Gastrocnemius medialis (tissue), 4 donors: ENCODE results near the gene TPRA1. TPM values are rescaled to one million over a fixed set of nuclear protein-coding genes. Genes with fewer than 3 reads are reported as not detected.

Source experiments
- ATAC-seq, 2 donors: fragments of 150-250 bp; one replicate each; pipeline ENCODE4 v1.9.1; 2016
- DNase-seq, 2 donors: peaks; one replicate each; pipeline ENCODE4 v3.0.0-alpha.2; 2019
- H3K27ac ChIP-seq, 4 donors: fragments of 200-600 bp; sonication (generic); 1 replicate in 1 of 4; 2 replicates in 3 of 4; pipeline ENCODE4 v1.5.1; 2016 to 2018; ENCODE audit warnings: mild to moderate bottlenecking in 2 of 4, moderate library complexity in 1 of 4
- H3K27me3 ChIP-seq, 3 donors: fragments of 200-600 bp; sonication (generic) in 2 of 3; 1 replicate in 1 of 3; 2 replicates in 2 of 3; pipeline versions ENCODE4 v1.5.1 to v1.6.0; 2016 to 2019; ENCODE audit warnings: mild to moderate bottlenecking in 1 of 3, moderate library complexity in 1 of 3
- H3K36me3 ChIP-seq, 2 donors: fragments of 200-600 bp; sonication (generic) in 1 of 2; one replicate each; pipeline ENCODE4 v1.5.1; 2017 to 2018
- H3K4me1 ChIP-seq, 2 donors: fragments of 200-600 bp; sonication (generic) in 1 of 2; one replicate each; pipeline ENCODE4 v1.5.1; 2016 to 2017; ENCODE audit warnings: mild to moderate bottlenecking in 2 of 2
- H3K4me3 ChIP-seq, 4 donors: fragments of 200-600 bp; sonication (generic) in 3 of 4; 1 replicate in 1 of 4; 2 replicates in 3 of 4; pipeline ENCODE4 v1.5.1; 2016 to 2019; ENCODE audit warnings: mild to moderate bottlenecking in 2 of 4
- H3K9me3 ChIP-seq, 3 donors: fragments of 200-600 bp; sonication (generic) in 2 of 3; 1 replicate in 1 of 3; 2 replicates in 2 of 3; pipeline ENCODE4 v1.5.1; 2016 to 2019
- POLR2A ChIP-seq, 2 donors: fragments of 450-650 bp; IDR thresholded peaks; one replicate each; pipeline ENCODE4 v1.6.1; 2017; ENCODE audit warnings: antibody characterized with exemption in 2 of 2, mild to moderate bottlenecking in 2 of 2, moderate library complexity in 2 of 2
- in situ Hi-C, 4 donors: fragments of 200-750 bp; cut with MboI; loops; one replicate each; pipeline versions ENCODE4 v1.15.0 to v1.8.0; 2017; ENCODE audit warnings: low sequenced_read_pairs in 4 of 4
- intact Hi-C: fragments of 100-400 bp; cut with DNase I; formaldehyde crosslinking; loops from one replicate; pipeline ENCODE4 v1.15.1; 2023; ENCODE audit warnings: low total_unique reads
- total RNA-seq, 4 donors: library from RNA; depleted of rRNA; stranded (reverse); fragments of >200 nt; gene quantifications; one replicate each; pipeline versions ENCODE4 v1.1.0 to v1.2.3, GENCODE V29; 2016
- TF ChIP-seq, protein P1 (sequence below), 5 experiments: fragments of 450-650 bp in 3 of 5; fragments of 200-600 bp in 2 of 5; sonication (generic) in 2 of 5; IDR thresholded peaks in 4 of 5; conservative IDR thresholded peaks in 1 of 5; 1 replicate in 4 of 5; 2 replicates in 1 of 5; pipeline ENCODE4 v1.5.1; 2016 to 2019; ENCODE audit warnings: antibody characterized with exemption in 5 of 5, mild to moderate bottlenecking in 3 of 5, moderate library complexity in 3 of 5

The TPRA1 gene
- total RNA-seq, 4 donors from 2014 or later, result 29.2 to 42.1 (median 31.1) TPM

DNA sequence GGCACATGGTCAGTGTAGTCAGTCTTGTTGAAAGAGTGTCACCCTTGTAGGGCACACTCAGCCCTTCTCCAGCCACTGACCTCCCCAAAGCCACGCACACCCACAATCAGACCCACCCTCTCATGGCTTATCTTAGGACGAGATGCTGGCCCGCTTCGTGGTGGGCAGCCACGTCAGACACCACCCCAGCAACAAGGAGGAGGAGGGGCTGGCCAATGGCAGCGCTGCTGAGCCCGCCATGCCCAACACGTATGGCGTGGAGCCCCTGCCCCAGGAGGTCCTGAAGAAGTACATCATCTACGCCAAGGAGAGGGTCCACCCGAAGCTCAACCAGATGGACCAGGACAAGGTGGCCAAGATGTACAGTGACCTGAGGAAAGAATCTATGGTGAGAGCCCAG lies 28.4 kb upstream of the TPRA1 start:
- Histone ChIP-seq H3K27me3 (no peaks in the 10 kb centered on the region), H3K27ac (no peak overlapping the region), H3K4me3 (no peak overlapping the region), H3K9me3 (no peaks in the 10 kb centered on the region), H3K36me3 (peaks cover 0 to 19% of the 10 kb centered on the region in 2 donors), H3K4me1 (no peaks in the 10 kb centered on the region)
- ATAC-seq (no peak), DNase-seq (no peak)
- intact Hi-C loops, result no loop called here
- in situ Hi-C loops, result no loop called here
- TF ChIP-seq, protein P1, sequence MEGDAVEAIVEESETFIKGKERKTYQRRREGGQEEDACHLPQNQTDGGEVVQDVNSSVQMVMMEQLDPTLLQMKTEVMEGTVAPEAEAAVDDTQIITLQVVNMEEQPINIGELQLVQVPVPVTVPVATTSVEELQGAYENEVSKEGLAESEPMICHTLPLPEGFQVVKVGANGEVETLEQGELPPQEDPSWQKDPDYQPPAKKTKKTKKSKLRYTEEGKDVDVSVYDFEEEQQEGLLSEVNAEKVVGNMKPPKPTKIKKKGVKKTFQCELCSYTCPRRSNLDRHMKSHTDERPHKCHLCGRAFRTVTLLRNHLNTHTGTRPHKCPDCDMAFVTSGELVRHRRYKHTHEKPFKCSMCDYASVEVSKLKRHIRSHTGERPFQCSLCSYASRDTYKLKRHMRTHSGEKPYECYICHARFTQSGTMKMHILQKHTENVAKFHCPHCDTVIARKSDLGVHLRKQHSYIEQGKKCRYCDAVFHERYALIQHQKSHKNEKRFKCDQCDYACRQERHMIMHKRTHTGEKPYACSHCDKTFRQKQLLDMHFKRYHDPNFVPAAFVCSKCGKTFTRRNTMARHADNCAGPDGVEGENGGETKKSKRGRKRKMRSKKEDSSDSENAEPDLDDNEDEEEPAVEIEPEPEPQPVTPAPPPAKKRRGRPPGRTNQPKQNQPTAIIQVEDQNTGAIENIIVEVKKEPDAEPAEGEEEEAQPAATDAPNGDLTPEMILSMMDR (IDR thresholded peaks at IDR 0.05 in 4 of 5, conservative IDR thresholded peaks at IDR 0.05 in 1 of 5), result no peak
- no peak for TF ChIP-seq POLR2A (IDR thresholded peaks at IDR 0.05)

DNA sequence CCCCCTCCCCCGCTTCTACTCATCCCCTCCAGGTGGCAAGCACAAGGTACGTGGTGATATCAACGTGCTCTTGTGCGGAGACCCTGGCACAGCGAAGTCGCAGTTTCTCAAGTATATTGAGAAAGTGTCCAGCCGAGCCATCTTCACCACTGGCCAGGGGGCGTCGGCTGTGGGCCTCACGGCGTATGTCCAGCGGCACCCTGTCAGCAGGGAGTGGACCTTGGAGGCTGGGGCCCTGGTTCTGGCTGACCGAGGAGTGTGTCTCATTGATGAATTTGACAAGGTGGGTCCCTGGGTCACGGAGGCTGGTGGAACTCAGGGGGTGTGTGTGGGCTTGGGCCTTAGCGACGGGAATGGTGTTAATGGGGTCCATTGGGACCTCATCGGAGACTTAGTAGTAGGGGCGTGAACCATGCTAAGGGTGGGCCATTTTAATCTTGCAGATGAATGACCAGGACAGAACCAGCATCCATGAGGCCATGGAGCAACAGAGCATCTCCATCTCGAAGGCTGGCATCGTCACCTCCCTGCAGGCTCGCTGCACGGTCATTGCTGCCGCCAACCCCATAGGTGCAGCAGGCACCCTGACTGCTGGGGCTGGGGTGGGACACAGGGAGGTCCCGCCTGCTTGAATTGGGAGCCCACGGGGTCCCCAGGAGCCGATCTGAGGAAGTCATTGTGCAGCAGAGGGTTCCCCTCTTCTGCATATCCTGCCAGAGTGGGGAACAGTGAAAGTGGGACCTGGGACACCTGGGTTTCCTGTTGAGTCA lies 26.5 kb upstream of the TPRA1 start:
- Histone ChIP-seq H3K9me3 (no peaks in the 10 kb centered on the region), H3K27me3 (no peaks in the 10 kb centered on the region), H3K4me3 (no peak overlapping the region), H3K27ac (no peak overlapping the region), H3K4me1 (no peaks in the 10 kb centered on the region), H3K36me3 (peaks cover 0 to 18% of the 10 kb centered on the region in 2 donors)
- TF ChIP-seq POLR2A (IDR thresholded peaks at IDR 0.05), result no peak
- TF ChIP-seq, protein P1 (IDR thresholded peaks at IDR 0.05 in 4 of 5, conservative IDR thresholded peaks at IDR 0.05 in 1 of 5), result no peak
- ATAC-seq, result no peak
- in situ Hi-C loops (no loop called here), intact Hi-C loops (no loop called here)
- DNase-seq, result no peak

DNA sequence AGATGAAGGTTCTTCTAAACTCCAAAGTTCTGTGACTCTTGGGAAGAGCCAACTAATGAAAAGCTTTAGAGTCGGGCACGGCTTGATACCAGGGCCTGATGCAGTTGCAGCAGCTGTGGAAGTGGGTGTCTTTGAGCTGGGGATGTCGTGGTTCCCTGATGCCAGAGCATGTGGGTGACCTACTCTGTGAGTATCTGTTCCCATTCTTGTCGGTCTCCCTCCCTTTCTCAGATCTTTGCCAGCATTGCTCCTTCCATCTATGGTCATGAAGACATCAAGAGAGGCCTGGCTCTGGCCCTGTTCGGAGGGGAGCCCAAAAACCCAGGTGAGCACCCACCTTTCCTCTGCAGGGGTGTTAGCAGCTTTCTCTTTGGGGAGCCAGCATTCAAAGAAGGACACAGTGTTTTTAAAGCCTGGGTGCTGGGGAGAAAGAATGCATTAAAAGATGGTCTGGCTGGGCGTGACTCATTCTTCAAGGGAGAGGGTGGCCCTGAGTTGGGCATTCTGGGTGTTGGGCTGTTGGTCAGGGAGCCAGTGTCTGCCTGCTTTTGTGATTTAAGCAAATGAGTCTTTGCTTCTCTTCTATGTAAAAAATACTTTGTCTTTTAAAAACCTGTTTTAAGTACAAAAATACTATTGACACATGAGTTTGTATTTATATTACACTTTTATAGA lies 25.2 kb upstream of the TPRA1 start:
- DNase-seq, result no peak
- Histone ChIP-seq H3K27me3 (no peaks in the 10 kb centered on the region), H3K4me1 (no peaks in the 10 kb centered on the region), H3K9me3 (no peaks in the 10 kb centered on the region), H3K36me3 (peaks cover 0 to 6% of the 10 kb centered on the region in 2 donors), H3K4me3 (no peak overlapping the region), H3K27ac (no peak overlapping the region)
- in situ Hi-C loops, result no loop called here
- no peak for ATAC-seq
- intact Hi-C loops, result no loop called here
- no peak for TF ChIP-seq POLR2A (IDR thresholded peaks at IDR 0.05)
- TF ChIP-seq, protein P1 (IDR thresholded peaks at IDR 0.05 in 4 of 5, conservative IDR thresholded peaks at IDR 0.05 in 1 of 5), result no peak

DNA sequence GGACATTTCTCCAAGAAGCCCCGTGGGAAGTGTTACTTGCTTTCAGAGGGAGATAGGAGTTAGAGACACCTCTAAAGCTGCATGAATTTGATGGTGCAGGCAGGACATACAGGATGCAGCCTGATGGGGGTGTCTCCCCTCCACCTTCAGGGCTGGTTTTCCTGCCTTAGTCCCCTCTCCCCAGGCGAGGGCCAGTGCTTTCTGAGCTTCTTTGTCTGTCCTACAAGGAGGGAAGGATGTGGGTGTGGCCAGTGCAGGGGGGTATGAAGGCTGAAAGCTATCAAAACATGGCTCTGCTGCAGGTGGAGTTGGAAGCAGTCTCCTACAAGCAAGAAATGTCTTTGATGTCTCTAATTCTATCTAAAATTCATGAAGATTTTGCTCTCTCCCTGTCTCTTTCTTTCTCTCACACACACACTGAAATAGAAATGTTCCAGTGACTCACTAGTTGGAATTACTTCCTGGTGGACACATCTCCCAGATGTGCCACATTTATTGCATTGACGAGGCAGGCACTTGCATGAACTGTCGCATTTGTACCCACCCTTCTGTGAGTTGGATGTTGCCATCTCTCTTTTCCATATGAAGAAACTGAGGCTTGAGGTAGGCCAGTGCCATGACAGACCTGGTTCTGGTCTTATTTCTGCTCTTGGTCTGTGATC lies 24.5 kb upstream of the TPRA1 start:
- no peak for TF ChIP-seq POLR2A (IDR thresholded peaks at IDR 0.05)
- TF ChIP-seq, protein P1 (IDR thresholded peaks at IDR 0.05 in 4 of 5, conservative IDR thresholded peaks at IDR 0.05 in 1 of 5), result no peak
- intact Hi-C loops, result no loop called here
- Histone ChIP-seq H3K27ac (no peak overlapping the region), H3K36me3 (peaks cover 0 to 4% of the 10 kb centered on the region in 2 donors), H3K9me3 (no peaks in the 10 kb centered on the region), H3K27me3 (no peaks in the 10 kb centered on the region), H3K4me3 (no peak overlapping the region), H3K4me1 (no peaks in the 10 kb centered on the region)
- ATAC-seq (no peak), DNase-seq (no peak)
- in situ Hi-C loops, result no loop called here
